Measurements from ENCODE around the gene NAPSA.
"Not testable (repeated sequence)": the region's sequence is repeated elsewhere in the genome, so short reads cannot be mapped to it uniquely, and the experiment has no call there.

The NAPSA gene

GRCh38 chr19:50365434-50366306 is at the start of gene NAPSA:
Gene NAPSA, minus strand, starts transcription at chr19:50365639. Its CDS starts 18 bp downstream, at chr19:50365621.
- DNase-seq: no peak

GRCh38 chr19:50413531-50413930 is 48.1 kb upstream of the NAPSA start:
- no peak for DNase-seq

GRCh38 chr19:50413096-50413495 is 47.7 kb upstream of the NAPSA start:
- DNase-seq: no peak

GRCh38 chr19:50412419-50412818 is 47.0 kb upstream of the NAPSA start:
- no peak for DNase-seq

GRCh38 chr19:50410109-50410508 is 44.7 kb upstream of the NAPSA start:
- no peak for DNase-seq

GRCh38 chr19:50409347-50409746 is 43.9 kb upstream of the NAPSA start:
- DNase-seq: no peak

- no peak for DNase-seq
These were observed 41.4 kb upstream of the NAPSA start for GRCh38 chr19:50406829-50407228.

- DNase-seq: no peak
These were observed 40.8 kb upstream of the NAPSA start for GRCh38 chr19:50406156-50406820.

GRCh38 chr19:50402544-50403301 is 37.3 kb upstream of the NAPSA start:
- no peak for DNase-seq

GRCh38 chr19:50401605-50402450 is 36.4 kb upstream of the NAPSA start:
- DNase-seq: no peak

GRCh38 chr19:50399368-50399745 is 33.9 kb upstream of the NAPSA start:
- no peak for DNase-seq

GRCh38 chr19:50398675-50399367 is 33.4 kb upstream of the NAPSA start:
- DNase-seq: no peak

- DNase-seq: no peak
These were observed 28.6 kb upstream of the NAPSA start for GRCh38 chr19:50394017-50394416.

GRCh38 chr19:50393589-50393988 is 28.1 kb upstream of the NAPSA start:
- no peak for DNase-seq

- no peak for DNase-seq
These were observed 27.3 kb upstream of the NAPSA start for GRCh38 chr19:50392759-50393158.

GRCh38 chr19:50390952-50391351 is 25.5 kb upstream of the NAPSA start:
- not testable (repeated sequence) for DNase-seq

- not testable (repeated sequence) for DNase-seq
These were observed 24.9 kb upstream of the NAPSA start for GRCh38 chr19:50390295-50390694.

- DNase-seq: no peak
These were observed 22.4 kb upstream of the NAPSA start for GRCh38 chr19:50387868-50388245.

- no peak for DNase-seq
These were observed 21.9 kb upstream of the NAPSA start for GRCh38 chr19:50387176-50387867.

GRCh38 chr19:50384685-50385535 is 19.5 kb upstream of the NAPSA start:
- DNase-seq: no peak

Measured in KG1 (cell line).